SK-N-SH treated with all-trans-retinoic acid at 6 μM for 48 hours (cell line): ENCODE results near the gene DPAGT1.

ENCODE experiments used
- ATAC-seq: fragments of 200-7000 bp; cut with Tn5 transposase; 3 replicates; pipeline ENCODE4 v1.9.1; 2020; ENCODE audit warnings: mild to moderate bottlenecking, moderate library complexity
- ARNTL ChIP-seq: fragments of 450-650 bp; formaldehyde crosslinking; IDR thresholded peaks from 2 replicates; pipeline ENCODE4 v1.5.0; 2020; ENCODE audit warnings: low read depth, mild to moderate bottlenecking, moderate library complexity, borderline replicate concordance
- BACH2 ChIP-seq: fragments of 250-450 bp; sonication (Bioruptor Pico); IDR thresholded peaks from 2 replicates; pipeline ENCODE4 v1.9.0; 2021; ENCODE audit warnings: mild to moderate bottlenecking, borderline replicate concordance
- CSDC2 ChIP-seq: fragments of 250-450 bp; sonication (Bioruptor Pico); IDR thresholded peaks from 2 replicates; pipeline ENCODE4 v1.5.0; 2020; ENCODE audit warnings: mild to moderate bottlenecking, moderate library complexity
- ESRRG ChIP-seq: fragments of 250-450 bp; sonication (Bioruptor Pico); IDR thresholded peaks from 2 replicates; pipeline ENCODE4 v1.6.1; 2021; ENCODE audit warnings: mild to moderate bottlenecking
- GLIS3 ChIP-seq: fragments of 250-450 bp; sonication (Bioruptor Pico); IDR thresholded peaks from 2 replicates; pipeline ENCODE4 v1.5.0; 2020; ENCODE audit warnings: mild to moderate bottlenecking, moderate library complexity
- ISL1 ChIP-seq: fragments of 250-450 bp; sonication (Bioruptor Pico); IDR thresholded peaks from 2 replicates; pipeline ENCODE4 v2.1.2; 2022; ENCODE audit warnings: mild to moderate bottlenecking, moderate library complexity
- RARB ChIP-seq: fragments of 250-450 bp; sonication (Bioruptor Pico); IDR thresholded peaks from 2 replicates; pipeline ENCODE4 v1.8.0; 2021; ENCODE audit warnings: mild to moderate bottlenecking, moderate library complexity
- SNAI2 ChIP-seq: fragments of 250-450 bp; sonication (Bioruptor Pico); IDR thresholded peaks from 2 replicates; pipeline ENCODE4 v1.5.0; 2020; ENCODE audit warnings: mild to moderate bottlenecking, moderate library complexity
- TCF4 ChIP-seq: fragments of 250-450 bp; sonication (Bioruptor Pico); IDR thresholded peaks from 2 replicates; pipeline ENCODE4 v1.8.0; 2021; ENCODE audit warnings: mild to moderate bottlenecking, moderate library complexity, borderline replicate concordance
- ZC3H10 ChIP-seq: fragments of 250-450 bp; sonication (Bioruptor Pico); IDR thresholded peaks from 2 replicates; pipeline ENCODE4 v1.5.1; 2021; ENCODE audit warnings: mild to moderate bottlenecking, moderate library complexity
- ZFP3 ChIP-seq: fragments of 250-450 bp; sonication (Bioruptor Pico); IDR thresholded peaks from 2 replicates; pipeline ENCODE4 v1.5.0; 2020; ENCODE audit warnings: mild to moderate bottlenecking, moderate library complexity
- ZFP30 ChIP-seq: fragments of 450-650 bp; formaldehyde crosslinking; IDR thresholded peaks from 2 replicates; pipeline ENCODE4 v1.5.0; 2022; ENCODE audit warnings: mild to moderate bottlenecking, moderate library complexity
- ZNF565 ChIP-seq: fragments of 450-650 bp; formaldehyde crosslinking; conservative IDR thresholded peaks from 2 replicates; pipeline ENCODE4 v1.5.0; 2020; ENCODE audit warnings: low read depth, mild to moderate bottlenecking, moderate library complexity
- ZNF70 ChIP-seq: fragments of 450-650 bp; formaldehyde crosslinking; IDR thresholded peaks from 2 replicates; pipeline ENCODE4 v1.5.0; 2020; ENCODE audit warnings: mild to moderate bottlenecking, moderate library complexity
- ZNF8 ChIP-seq: fragments of 450-650 bp; formaldehyde crosslinking; IDR thresholded peaks from 2 replicates; pipeline ENCODE4 v1.5.0; 2020; ENCODE audit warnings: mild to moderate bottlenecking, moderate library complexity
- TF ChIP-seq, protein P1 (sequence below): fragments of 250-450 bp; sonication (Bioruptor Pico); IDR thresholded peaks from 2 replicates; pipeline ENCODE4 v1.8.0; 2020; ENCODE audit warnings: mild to moderate bottlenecking, moderate library complexity, borderline replicate concordance
- TF ChIP-seq, protein P2 (sequence below): fragments of 250-450 bp; sonication (Bioruptor Pico); IDR thresholded peaks from 2 replicates; pipeline ENCODE4 v1.8.0; 2021; ENCODE audit warnings: low read depth, mild to moderate bottlenecking, moderate library complexity, borderline replicate concordance
- TF ChIP-seq, protein P3 (sequence below): fragments of 250-450 bp; sonication (Bioruptor Pico); IDR thresholded peaks from 2 replicates; pipeline ENCODE4 v1.5.1; 2020; ENCODE audit warnings: low read depth, mild to moderate bottlenecking, moderate library complexity
- TF ChIP-seq, protein P4 (sequence below): fragments of 250-450 bp; sonication (Bioruptor Pico); IDR thresholded peaks from 2 replicates; pipeline ENCODE4 v1.5.1; 2021; ENCODE audit warnings: mild to moderate bottlenecking, moderate library complexity

The DPAGT1 gene

DNA sequence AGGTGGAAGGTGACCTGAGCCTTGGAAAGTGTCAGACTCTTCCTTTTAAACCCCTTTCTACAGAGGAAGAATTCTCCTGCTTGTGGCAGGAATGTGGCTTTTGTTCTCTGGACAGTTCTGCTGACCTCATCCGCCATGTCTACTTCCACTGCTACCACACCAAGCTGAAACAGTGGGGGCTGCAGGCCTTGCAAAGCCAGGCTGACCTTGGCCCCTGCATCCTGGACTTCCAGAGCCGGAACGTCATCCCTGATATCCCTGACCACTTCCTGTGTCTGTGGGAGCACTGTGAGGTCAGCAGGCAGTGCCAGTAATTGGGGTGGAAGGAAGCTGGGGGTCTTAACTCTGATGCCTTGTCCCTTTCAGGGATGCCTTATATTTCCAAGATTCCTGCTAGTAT is 29.0 kb upstream of the DPAGT1 start (continued):
- TF ChIP-seq, protein P1, sequence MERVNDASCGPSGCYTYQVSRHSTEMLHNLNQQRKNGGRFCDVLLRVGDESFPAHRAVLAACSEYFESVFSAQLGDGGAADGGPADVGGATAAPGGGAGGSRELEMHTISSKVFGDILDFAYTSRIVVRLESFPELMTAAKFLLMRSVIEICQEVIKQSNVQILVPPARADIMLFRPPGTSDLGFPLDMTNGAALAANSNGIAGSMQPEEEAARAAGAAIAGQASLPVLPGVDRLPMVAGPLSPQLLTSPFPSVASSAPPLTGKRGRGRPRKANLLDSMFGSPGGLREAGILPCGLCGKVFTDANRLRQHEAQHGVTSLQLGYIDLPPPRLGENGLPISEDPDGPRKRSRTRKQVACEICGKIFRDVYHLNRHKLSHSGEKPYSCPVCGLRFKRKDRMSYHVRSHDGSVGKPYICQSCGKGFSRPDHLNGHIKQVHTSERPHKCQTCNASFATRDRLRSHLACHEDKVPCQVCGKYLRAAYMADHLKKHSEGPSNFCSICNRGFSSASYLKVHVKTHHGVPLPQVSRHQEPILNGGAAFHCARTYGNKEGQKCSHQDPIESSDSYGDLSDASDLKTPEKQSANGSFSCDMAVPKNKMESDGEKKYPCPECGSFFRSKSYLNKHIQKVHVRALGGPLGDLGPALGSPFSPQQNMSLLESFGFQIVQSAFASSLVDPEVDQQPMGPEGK (CRISPR knock-in tag) = no peak
- no peak for TF ChIP-seq ISL1 (CRISPR knock-in tag)

DNA sequence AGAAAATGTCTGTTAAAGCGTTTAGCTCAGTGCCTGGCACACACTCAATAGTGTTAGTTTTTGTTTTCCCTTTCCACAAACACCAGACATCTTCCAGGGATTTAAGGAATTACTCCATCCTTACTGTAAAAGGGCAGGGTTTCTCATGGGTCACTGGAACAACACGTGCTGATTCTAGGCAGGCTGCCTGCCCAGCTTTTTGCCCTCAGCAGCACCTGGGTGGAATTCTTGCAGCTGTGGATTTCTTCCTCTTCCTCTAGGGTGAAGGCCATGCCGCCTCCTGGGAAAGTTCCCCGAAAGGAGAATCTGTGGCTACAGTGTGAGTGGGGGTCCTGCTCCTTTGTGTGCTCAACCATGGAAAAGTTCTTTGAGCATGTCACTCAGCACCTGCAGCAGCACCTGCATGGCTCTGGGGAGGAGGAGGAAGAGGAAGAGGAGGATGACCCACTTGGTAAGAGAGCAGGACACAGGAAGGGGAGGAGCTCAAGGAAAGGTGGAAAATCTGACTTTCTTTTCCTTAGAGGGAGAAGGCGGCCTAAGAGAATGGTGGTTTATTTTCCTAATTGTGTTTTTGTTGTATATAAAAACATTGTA is 25.1 kb upstream of the DPAGT1 start:
- TF ChIP-seq, protein P1 (CRISPR knock-in tag) = no peak
- ATAC-seq = no peak

DNA sequence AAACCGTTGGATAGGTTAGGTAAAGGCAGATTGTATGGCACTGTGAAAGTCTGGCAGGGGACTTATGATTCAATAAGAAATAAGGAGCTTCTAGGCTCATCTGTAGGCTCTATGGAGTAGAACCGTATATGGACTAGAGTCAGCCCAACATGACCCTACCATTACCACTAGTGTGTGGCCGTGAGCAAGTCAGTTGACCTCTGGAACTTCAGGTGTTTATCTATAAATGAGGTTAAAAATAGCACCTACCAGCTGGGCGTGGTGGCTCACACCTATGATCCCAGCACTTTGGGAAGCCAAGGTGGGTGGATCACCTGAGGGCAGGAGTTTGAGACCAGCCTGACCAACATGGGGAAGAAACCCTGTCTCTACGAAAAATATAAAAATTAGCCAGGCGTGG is 24.2 kb upstream of the DPAGT1 start:
- no peak for ATAC-seq
- TF ChIP-seq BACH2 = no peak

DNA sequence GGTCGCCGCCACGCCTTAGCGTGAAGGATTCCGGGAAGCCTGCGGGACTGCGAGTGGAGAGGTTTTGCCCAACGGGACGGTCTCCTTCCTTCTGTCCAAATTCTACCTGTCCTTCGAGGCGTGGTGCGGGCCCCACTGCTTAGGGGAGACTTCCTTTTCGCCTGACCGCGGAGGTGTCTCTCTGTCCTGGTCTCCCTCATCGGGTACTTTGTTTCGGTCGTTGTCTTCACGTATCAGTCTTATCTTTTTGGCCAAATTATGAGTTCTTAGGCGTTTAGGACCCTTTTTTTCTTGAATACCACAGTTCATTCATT is 20.1 kb upstream of the DPAGT1 start:
- TF ChIP-seq ZNF8 (CRISPR knock-in tag) = no peak
- no peak for TF ChIP-seq ZC3H10 (CRISPR knock-in tag)
- no peak for TF ChIP-seq TCF4 (CRISPR knock-in tag)
- TF ChIP-seq ARNTL (CRISPR knock-in tag) = no peak
- TF ChIP-seq BACH2 = no peak
- TF ChIP-seq ESRRG = no peak
- no peak for TF ChIP-seq ZNF565 (CRISPR knock-in tag)
- TF ChIP-seq ZFP30 = no peak
- TF ChIP-seq SNAI2 (CRISPR knock-in tag) = no peak
- no peak for TF ChIP-seq RARB
- TF ChIP-seq, protein P2, sequence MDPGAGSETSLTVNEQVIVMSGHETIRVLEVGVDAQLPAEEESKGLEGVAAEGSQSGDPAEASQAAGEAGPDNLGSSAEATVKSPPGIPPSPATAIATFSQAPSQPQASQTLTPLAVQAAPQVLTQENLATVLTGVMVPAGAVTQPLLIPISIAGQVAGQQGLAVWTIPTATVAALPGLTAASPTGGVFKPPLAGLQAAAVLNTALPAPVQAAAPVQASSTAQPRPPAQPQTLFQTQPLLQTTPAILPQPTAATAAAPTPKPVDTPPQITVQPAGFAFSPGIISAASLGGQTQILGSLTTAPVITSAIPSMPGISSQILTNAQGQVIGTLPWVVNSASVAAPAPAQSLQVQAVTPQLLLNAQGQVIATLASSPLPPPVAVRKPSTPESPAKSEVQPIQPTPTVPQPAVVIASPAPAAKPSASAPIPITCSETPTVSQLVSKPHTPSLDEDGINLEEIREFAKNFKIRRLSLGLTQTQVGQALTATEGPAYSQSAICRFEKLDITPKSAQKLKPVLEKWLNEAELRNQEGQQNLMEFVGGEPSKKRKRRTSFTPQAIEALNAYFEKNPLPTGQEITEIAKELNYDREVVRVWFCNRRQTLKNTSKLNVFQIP (CRISPR knock-in tag) = no peak
- TF ChIP-seq CSDC2 (CRISPR knock-in tag) = no peak
- no peak for TF ChIP-seq ZNF70 (CRISPR knock-in tag)
- TF ChIP-seq, protein P3, sequence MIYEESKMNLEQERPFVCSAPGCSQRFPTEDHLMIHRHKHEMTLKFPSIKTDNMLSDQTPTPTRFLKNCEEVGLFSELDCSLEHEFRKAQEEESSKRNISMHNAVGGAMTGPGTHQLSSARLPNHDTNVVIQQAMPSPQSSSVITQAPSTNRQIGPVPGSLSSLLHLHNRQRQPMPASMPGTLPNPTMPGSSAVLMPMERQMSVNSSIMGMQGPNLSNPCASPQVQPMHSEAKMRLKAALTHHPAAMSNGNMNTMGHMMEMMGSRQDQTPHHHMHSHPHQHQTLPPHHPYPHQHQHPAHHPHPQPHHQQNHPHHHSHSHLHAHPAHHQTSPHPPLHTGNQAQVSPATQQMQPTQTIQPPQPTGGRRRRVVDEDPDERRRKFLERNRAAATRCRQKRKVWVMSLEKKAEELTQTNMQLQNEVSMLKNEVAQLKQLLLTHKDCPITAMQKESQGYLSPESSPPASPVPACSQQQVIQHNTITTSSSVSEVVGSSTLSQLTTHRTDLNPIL = no peak
- TF ChIP-seq ZFP3 = no peak
- TF ChIP-seq, protein P4, sequence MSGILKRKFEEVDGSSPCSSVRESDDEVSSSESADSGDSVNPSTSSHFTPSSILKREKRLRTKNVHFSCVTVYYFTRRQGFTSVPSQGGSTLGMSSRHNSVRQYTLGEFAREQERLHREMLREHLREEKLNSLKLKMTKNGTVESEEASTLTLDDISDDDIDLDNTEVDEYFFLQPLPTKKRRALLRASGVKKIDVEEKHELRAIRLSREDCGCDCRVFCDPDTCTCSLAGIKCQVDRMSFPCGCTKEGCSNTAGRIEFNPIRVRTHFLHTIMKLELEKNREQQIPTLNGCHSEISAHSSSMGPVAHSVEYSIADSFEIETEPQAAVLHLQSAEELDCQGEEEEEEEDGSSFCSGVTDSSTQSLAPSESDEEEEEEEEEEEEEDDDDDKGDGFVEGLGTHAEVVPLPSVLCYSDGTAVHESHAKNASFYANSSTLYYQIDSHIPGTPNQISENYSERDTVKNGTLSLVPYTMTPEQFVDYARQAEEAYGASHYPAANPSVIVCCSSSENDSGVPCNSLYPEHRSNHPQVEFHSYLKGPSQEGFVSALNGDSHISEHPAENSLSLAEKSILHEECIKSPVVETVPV (CRISPR knock-in tag) = no peak
- TF ChIP-seq GLIS3 (CRISPR knock-in tag) = no peak
- ATAC-seq = no peak

DNA sequence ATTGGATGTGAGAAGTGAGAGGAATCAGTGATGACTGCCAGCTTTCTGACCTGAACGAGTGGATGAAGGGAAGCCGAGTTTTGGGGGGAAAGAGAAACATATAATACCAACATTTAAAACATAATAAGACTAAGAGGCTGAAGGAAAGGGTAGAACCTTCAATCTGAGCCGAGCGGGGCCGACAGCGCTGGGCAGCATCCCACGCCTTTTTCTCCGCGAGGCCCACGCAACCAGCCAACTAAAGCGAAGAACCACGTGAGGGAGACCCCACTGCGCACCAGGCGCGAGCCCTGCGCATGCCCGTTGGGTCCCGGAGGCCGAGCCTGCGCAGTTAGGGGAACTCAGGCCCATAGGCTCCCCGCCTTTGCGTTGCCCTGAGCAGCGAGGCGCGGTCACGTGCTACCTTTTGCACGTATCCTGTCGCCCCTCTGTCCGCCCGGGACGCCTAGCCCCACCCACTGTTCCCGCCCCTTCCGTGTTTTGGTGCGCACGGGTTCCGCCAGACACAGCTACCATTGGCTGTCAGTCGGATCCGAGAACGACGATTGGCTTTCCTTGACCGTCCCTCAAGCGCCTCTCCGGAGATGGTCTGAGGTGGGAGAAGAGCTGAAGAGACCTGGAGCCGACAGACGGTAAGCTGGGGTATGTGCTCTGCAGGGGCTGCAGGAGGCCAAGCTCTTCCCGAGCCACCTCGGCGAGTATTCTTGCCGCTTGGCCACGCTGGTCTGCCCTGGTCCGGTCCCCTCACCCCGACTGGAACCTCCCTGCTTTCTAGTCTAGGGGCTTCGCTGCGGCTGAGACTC is 19.6 kb upstream of the DPAGT1 start, which contains the start of gene HINFP:
HINFP (plus strand) TSS at position 573 of the 803 bp plus-strand sequence. CDS start 5,365 bp downstream, outside the sequence.
- peak; percentile 99 for ATAC-seq
- TF ChIP-seq TCF4 (CRISPR knock-in tag) (no peak), ZNF70 (CRISPR knock-in tag) (no peak), ISL1 (CRISPR knock-in tag) (no peak), ESRRG (no peak), GLIS3 (CRISPR knock-in tag) (no peak), ZNF565 (CRISPR knock-in tag) (no peak), CSDC2 (CRISPR knock-in tag) (no peak), SNAI2 (CRISPR knock-in tag) (no peak), ZFP3 (no peak)
- TF ChIP-seq, protein P4 (CRISPR knock-in tag) = no peak
- TF ChIP-seq, protein P1 (CRISPR knock-in tag) = no peak
